B cell (primary cell): ENCODE measurements around the gene RBMS3. TPM values are rescaled to one million over a fixed set of nuclear protein-coding genes. Genes with fewer than 3 reads are reported as not detected.

Experiments
- ATAC-seq: fragments of 200-7000 bp; cut with Tn5 transposase; one replicate; pipeline ENCODE4 v1.10.0; 2021; ENCODE audit warnings: low read depth, mild to moderate bottlenecking, moderate number of reproducible peaks, moderate library complexity
- CTCF ChIA-PET: fragments of 350-600 bp; sonication (Branson Sonifier 250); formaldehyde crosslinking; loops from one replicate; lab custom pipeline; 2021; ENCODE audit warnings: antibody characterized with exemption, inconsistent platforms; lab: Charles Lee
- POLR2A ChIA-PET: fragments of 350-600 bp; sonication (Branson Sonifier 250); formaldehyde crosslinking; loops from one replicate; lab custom pipeline; 2021; ENCODE audit warnings: antibody characterized with exemption; lab: Charles Lee
- DNase-seq: peaks from one replicate; pipeline ENCODE4 v3.0.0; 2013
- H2AFZ ChIP-seq: 2 replicates; pipeline ENCODE4 v1.6.1; 2012; ENCODE audit warnings: mild to moderate bottlenecking, low read depth, low read length; ENCODE audit not compliant: insufficient read depth, poor library complexity, severe bottlenecking
- H3K27ac ChIP-seq, 2 donors: 1 replicate in 1 of 2; 2 replicates in 1 of 2; pipeline ENCODE4 v1.5.1; 2012 to 2013; ENCODE audit warnings: low read length in 2 of 2, mild to moderate bottlenecking in 2 of 2, moderate library complexity in 1 of 2
- H3K27me3 ChIP-seq, 4 experiments: fragments of 200-600 bp in 1 of 4; sonication (generic) in 1 of 4; replicated peaks in 1 of 4; 1 replicate in 2 of 4; 2 replicates in 2 of 4; pipeline versions ENCODE4 v1.6.1 to v1.7.0; 2013 to 2016; ENCODE audit warnings: low read length in 3 of 4, mild to moderate bottlenecking in 2 of 4, mixed read lengths in 1 of 4, moderate library complexity in 1 of 4; ENCODE audit not compliant: insufficient read depth in 4 of 4, control insufficient read depth in 3 of 4; ENCODE audit errors: control extremely low read depth in 1 of 4
- H3K36me3 ChIP-seq, 2 experiments: replicated peaks in 1 of 2; 1 replicate in 1 of 2; 2 replicates in 1 of 2; pipeline versions ENCODE4 v1.6.1 to v1.7.1; 2013; ENCODE audit warnings: low read length in 1 of 2; ENCODE audit not compliant: insufficient read depth in 2 of 2, control insufficient read depth in 1 of 2; ENCODE audit errors: control extremely low read depth in 1 of 2, extremely low read depth in 1 of 2
- H3K4me1 ChIP-seq, 2 donors: fragments of 200-600 bp in 1 of 2; sonication (generic) in 1 of 2; 1 replicate in 1 of 2; 2 replicates in 1 of 2; pipeline versions ENCODE4 v1.5.1 to v1.6.1; 2013 to 2017; ENCODE audit warnings: low read length in 2 of 2; ENCODE audit not compliant: control insufficient read depth in 2 of 2, insufficient read depth in 2 of 2
- H3K4me2 ChIP-seq: replicated peaks from 2 replicates; pipeline ENCODE3; 2012; ENCODE audit warnings: mild to moderate bottlenecking, low read depth, low read length; ENCODE audit not compliant: poor library complexity, severe bottlenecking
- H3K4me3 ChIP-seq, 5 experiments: fragments of 200-600 bp in 1 of 5; sonication (generic) in 1 of 5; 1 replicate in 3 of 5; 2 replicates in 2 of 5; pipeline versions ENCODE4 v1.5.1 to v1.7.0; 2011 to 2016; ENCODE audit warnings: low read length in 4 of 5, mild to moderate bottlenecking in 4 of 5, low read depth in 2 of 5, control low read depth in 1 of 5, moderate library complexity in 1 of 5; ENCODE audit not compliant: insufficient read depth in 1 of 5; ENCODE audit errors: control extremely low read depth in 1 of 5, extremely low read depth in 1 of 5
- H3K79me2 ChIP-seq: fragments of 200-600 bp; sonication (generic); one replicate; pipeline ENCODE4 v1.6.0; 2016; ENCODE audit warnings: low read length; ENCODE audit not compliant: control insufficient read depth, insufficient read depth
- H3K9ac ChIP-seq: fragments of 200-600 bp; sonication (generic); 2 replicates; pipeline ENCODE4 v1.6.1; 2017; ENCODE audit warnings: mild to moderate bottlenecking, low read length, moderate library complexity
- H3K9me3 ChIP-seq, 3 donors: one replicate each; pipeline versions ENCODE4 v1.6.1 to v1.7.1; 2013; ENCODE audit warnings: low read length in 2 of 3; ENCODE audit not compliant: control insufficient read depth in 2 of 3, insufficient read depth in 1 of 3; ENCODE audit errors: control extremely low read depth in 1 of 3
- H4K20me1 ChIP-seq: 2 replicates; pipeline ENCODE4 v1.6.0; 2012; ENCODE audit warnings: mild to moderate bottlenecking, low read length; ENCODE audit not compliant: insufficient read depth, control insufficient read depth, poor library complexity, severe bottlenecking
- H3K27ac Mint-ChIP-seq: one replicate; pipeline ENCODE4 v1.8.0; 2021; ENCODE audit warnings: mixed read lengths
- H3K27me3 Mint-ChIP-seq: one replicate; pipeline ENCODE4 v1.8.0; 2021; ENCODE audit warnings: mixed read lengths
- H3K4me1 Mint-ChIP-seq: one replicate; pipeline ENCODE4 v1.8.0; 2021; ENCODE audit warnings: mixed read lengths
- H3K4me3 Mint-ChIP-seq: one replicate; pipeline ENCODE4 v1.8.0; 2021; ENCODE audit warnings: mixed read lengths
- H3K9me3 Mint-ChIP-seq: one replicate; pipeline ENCODE4 v1.8.0; 2022; ENCODE audit warnings: mixed read lengths; ENCODE audit not compliant: insufficient read depth
- EZH2 ChIP-seq: IDR thresholded peaks from 2 replicates; pipeline ENCODE4 v1.6.1; 2012; ENCODE audit warnings: borderline replicate concordance, low read depth, mild to moderate bottlenecking, moderate library complexity, low read length; ENCODE audit not compliant: insufficient read depth, poor library complexity, severe bottlenecking
- WGBS: methylation state at CpG from one replicate; pipeline ENCODE4 v1.1.5; 2013; ENCODE audit warnings: missing lambda C conversion rate; ENCODE audit not compliant: insufficient coverage; 5-methylcytosine and 5-hydroxymethylcytosine counted together
- intact Hi-C: fragments of 100-400 bp; cut with micrococcal nuclease; formaldehyde crosslinking; loops from one replicate; pipeline ENCODE4 v1.10.0; 2022
- polyA plus RNA-seq: library from polyadenylated mRNA; depleted of rRNA; stranded (reverse); fragments of >200 nt; gene quantifications from 2 replicates; pipeline ENCODE4 v1.2.3, GENCODE V29; 2012
- total RNA-seq, 2 donors: library from RNA; stranded (reverse); fragments of 120-200 nt in 1 of 2; gene quantifications; 1 replicate in 1 of 2; 2 replicates in 1 of 2; pipeline versions ENCODE4 v1.2.3 to v1.2.4, GENCODE V29; 2013 to 2022
- TF ChIP-seq, protein P1 (sequence below): fragments of 200-600 bp; IDR thresholded peaks from one replicate; pipeline ENCODE4 v1.8.0; 2022; ENCODE audit warnings: antibody characterized with exemption, mild to moderate bottlenecking

RBMS3 gene
- total and polyA plus RNA-seq, 2 donors (not counting 1 experiment from before 2014, with no cell fraction given): not detected

- H4K20me1 ChIP-seq: no peaks in the 10 kb centered on the region
- H3K79me2 ChIP-seq: no peaks in the 10 kb centered on the region
- H3K4me2 ChIP-seq: no peak overlapping the region
- Mint-ChIP-seq H3K4me1 (peaks cover 26% of the 10 kb centered on the region), H3K4me3 (no peak overlapping the region), H3K27me3 (peaks cover 28% of the 10 kb centered on the region), H3K27ac (no peak overlapping the region), H3K9me3 (no peaks in the 10 kb centered on the region)
- no peak overlapping the region for H2AFZ ChIP-seq
- H3K27ac ChIP-seq: no peak overlapping the region
- POLR2A ChIA-PET: no interaction called here
- no peak overlapping the region for H3K9ac ChIP-seq
- peaks cover 0 to 3% (median 0%) of the 10 kb centered on the region in 4 experiments for H3K27me3 ChIP-seq
- H3K9me3 ChIP-seq: no peaks in the 10 kb centered on the region
- DNase-seq (no peak), ATAC-seq (no peak)
- CTCF ChIA-PET: no interaction called here
- intact Hi-C loops: no loop called here
- H3K36me3 ChIP-seq: no peaks in the 10 kb centered on the region
- peaks cover 11 to 20% of the 10 kb centered on the region in 2 donors for H3K4me1 ChIP-seq
- H3K4me3 ChIP-seq: no peak overlapping the region
- TF ChIP-seq, protein P1, sequence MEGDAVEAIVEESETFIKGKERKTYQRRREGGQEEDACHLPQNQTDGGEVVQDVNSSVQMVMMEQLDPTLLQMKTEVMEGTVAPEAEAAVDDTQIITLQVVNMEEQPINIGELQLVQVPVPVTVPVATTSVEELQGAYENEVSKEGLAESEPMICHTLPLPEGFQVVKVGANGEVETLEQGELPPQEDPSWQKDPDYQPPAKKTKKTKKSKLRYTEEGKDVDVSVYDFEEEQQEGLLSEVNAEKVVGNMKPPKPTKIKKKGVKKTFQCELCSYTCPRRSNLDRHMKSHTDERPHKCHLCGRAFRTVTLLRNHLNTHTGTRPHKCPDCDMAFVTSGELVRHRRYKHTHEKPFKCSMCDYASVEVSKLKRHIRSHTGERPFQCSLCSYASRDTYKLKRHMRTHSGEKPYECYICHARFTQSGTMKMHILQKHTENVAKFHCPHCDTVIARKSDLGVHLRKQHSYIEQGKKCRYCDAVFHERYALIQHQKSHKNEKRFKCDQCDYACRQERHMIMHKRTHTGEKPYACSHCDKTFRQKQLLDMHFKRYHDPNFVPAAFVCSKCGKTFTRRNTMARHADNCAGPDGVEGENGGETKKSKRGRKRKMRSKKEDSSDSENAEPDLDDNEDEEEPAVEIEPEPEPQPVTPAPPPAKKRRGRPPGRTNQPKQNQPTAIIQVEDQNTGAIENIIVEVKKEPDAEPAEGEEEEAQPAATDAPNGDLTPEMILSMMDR: no peak
- TF ChIP-seq EZH2: no peak
- WGBS: 80% methylated on average over 3 of the region's 13 CpGs
Observed at GRCh38 chr3:29282427-29283230, 1.8 kb downstream of the RBMS3 start.
